Fibroblast of skin of left biceps (primary cell): ENCODE data around the gene PRSS21.

Experiments
- DNase-seq, 2 experiments: peaks; one replicate each; pipeline ENCODE4 v3.0.0-alpha.2; 2013; ENCODE audit warnings: low read depth in 2 of 2

The PRSS21 gene

DNA sequence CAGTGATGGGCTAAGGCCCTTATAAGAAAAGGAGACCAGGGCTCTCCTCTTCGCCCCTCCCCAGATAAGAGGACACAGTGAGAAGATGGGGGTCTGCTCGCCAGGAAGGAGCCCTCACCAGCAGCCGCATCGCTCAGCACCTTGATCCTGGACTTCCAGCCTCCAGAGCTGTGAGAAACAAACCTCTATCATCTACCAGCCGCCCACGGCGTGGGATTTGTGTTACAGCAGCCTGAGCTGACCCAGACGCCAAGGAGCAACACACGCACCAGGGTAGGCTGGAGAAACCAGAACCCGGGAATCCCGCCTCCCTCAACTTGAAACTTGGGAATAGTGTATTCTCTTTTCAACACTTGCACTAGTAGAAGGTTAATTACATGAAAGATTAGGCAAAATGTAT, 8.9 kb downstream of the PRSS21 start:
- DNase-seq: no peak

DNA sequence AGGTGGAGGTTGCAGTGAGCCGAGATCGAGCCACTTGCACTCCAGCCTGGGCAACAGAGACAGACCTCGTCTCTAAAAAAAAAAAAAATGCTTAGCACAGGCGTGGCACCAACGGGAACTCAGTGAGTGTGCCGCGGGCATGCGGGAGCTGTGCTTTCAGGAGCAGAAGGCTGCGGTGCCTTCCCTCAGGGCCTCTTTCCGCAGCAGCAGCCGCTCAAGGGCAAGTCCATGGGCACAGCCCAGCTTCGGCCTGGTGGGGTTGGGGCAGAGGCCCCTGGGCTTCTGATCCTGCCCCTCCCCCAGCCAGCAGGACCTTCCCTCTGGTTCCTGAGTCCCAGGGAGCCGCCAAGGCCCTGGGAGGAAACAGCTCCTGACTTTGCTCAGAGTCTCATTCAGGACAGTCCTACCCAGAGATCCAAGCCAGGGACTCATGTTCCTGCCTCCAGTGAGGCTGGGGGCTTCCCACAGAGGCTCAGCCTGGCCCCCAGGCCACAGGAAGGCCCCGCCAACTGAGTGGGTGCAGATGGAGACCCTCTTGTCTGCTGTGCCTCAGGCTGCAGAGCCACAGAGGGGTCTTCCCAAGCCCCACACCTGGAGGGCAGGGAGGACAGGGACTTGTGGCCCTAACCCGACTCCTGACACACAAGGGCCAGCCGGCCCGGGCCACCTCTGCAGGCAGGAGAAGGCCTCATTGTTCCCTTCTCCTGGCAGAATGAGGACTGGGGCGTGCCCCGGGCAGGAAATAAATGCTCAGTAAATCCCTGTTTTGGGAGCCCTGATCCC, 9.7 kb downstream of the PRSS21 start:
- DNase-seq: no peak

- DNase-seq: no peak
These were observed 10.3 kb downstream of the PRSS21 start for GRCh38 chr16:2827374-2827791.

- no peak for DNase-seq
These were observed 10.9 kb downstream of the PRSS21 start for GRCh38 chr16:2827831-2828520.

- DNase-seq: no peak
These were observed 11.4 kb downstream of the PRSS21 start for GRCh38 chr16:2828521-2828840.

DNA sequence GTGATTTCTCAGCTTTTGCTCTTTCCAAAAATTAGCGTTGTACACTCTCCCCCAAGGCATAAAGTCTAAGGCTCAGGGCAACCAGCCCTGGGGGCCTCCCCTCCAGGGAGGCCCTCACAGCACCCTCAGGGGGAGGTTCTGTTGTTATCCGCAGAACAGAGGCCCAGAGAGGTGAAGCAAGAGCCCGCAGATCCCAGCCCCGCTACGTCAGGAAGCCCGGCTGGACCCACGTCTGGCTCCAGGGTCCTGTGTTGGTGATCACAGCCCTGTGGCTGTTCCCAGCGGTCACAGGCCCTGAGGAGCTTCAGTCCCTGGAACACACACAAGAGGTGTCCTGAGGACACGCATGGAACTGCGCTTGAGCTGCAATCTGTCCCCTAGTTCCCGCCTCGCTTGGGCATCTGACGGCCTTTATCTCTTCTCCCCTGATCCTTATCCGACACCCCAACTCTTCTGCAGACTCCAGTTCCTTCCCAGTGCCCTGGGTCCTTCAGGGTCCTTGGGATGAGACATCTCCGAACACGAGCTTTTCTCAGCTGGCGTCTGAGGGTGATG, 11.9 kb downstream of the PRSS21 start:
- no peak for DNase-seq

GRCh38 chr16:2829501-2830354, 12.7 kb downstream of the PRSS21 start, which contains the start of gene ZG16B:
Gene ZG16B (plus strand): TSS chr16:2830303. CDS start chr16:2830442, 139 bp downstream.
- DNase-seq: no peak

- no peak for DNase-seq
These were observed 13.3 kb downstream of the PRSS21 start for GRCh38 chr16:2830355-2830695.

DNA sequence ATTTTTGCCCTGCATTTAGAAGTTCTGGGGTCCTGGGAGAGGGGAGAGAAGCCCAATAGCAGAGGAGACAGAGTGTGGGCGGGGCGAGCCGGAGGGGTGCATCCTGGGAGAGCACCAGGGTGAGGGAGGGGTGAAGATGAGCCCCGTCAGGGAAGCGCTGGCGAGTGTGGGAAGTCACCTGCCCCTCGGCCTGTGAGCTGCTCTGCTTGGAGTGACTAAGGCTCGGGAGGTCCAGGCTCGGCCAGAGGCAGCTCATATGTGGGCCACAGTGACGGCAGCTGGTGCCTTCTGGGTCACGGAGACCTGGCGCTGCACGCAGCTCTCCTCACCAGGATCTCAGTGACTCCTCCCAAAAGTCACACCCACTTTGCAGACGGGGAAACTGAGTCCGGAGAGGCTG, 14.2 kb downstream of the PRSS21 start:
- DNase-seq: no peak

- DNase-seq: no peak
These were observed 16.7 kb downstream of the PRSS21 start for GRCh38 chr16:2833776-2834175.

DNA sequence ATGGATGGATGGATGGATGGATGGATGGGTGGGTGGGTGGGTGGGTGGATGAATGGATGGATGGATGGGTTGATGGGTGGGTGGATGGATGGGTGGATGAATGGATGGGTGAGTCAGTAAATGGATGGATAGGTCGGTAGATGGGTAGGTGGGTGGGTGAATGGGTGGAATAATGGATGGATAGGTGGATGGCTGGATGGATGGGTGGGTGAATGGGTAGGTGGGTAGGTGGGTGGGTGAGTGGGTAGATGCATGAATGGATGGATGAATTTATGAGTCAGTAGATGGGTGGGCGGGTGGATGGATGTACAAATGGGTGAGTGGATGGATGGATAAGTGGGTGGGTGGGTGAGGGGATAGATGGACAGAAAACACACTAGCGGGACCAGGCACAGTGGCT, 17.9 kb downstream of the PRSS21 start:
- DNase-seq: no peak

GRCh38 chr16:2835638-2836493, 18.8 kb downstream of the PRSS21 start:
- DNase-seq: peak; percentile 98

DNA sequence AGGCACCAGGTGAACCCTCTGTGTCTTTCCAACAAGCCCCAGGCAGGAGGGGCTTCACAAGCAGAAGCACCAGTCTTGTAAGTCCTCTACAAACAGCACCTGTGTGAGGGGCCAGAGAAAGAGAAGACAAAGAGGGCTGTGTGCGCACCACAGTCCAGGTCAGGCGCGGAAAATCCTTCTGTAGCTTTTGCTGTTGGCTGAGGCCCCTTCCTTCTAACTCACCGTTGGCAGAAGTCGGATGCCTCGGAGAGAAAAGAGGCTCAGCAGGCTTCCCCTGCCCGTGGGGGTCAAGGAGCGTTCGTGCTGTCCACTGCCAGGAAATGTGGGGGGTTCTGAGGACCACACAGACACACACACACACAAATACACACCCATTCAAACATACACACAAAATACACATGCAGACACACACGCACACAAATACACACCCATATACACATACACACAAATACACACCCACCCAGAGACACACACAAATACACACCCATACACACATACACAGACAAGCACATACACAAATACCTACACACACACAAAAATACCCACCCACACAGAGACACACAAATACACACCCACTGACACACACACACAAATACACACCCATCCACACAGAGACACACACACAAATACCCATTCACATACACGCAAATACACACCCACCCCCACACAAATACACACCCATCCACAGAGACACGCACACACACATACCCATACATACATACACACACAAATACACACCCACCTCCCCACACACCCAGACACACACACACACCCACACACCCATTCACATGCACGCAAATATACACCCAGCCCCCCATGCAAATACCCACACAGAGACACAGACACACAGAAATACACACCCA, 19.8 kb downstream of the PRSS21 start:
- no peak for DNase-seq

DNA sequence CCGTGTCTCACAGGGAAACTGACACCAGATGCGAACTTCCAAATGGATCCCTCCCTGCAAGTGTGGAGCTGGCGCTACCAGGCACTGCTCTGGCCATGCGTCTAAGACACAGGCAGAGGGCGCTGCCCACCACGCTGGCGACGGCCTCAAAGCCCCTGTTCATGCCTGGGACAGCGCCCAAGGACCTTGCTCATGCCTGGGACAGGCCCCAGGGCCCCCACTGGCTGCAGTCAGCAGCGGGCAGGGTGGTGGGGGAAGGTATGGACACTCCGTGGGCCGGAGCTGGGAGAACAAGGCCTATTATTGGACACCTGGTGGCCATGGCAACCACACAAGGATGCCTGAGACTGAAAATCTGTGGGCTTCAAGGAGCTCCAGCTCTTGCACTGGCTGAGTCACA, 21.9 kb downstream of the PRSS21 start:
- peak; percentile 20 to 35 for DNase-seq

GRCh38 chr16:2839650-2840450, 22.8 kb downstream of the PRSS21 start:
- no peak for DNase-seq

DNA sequence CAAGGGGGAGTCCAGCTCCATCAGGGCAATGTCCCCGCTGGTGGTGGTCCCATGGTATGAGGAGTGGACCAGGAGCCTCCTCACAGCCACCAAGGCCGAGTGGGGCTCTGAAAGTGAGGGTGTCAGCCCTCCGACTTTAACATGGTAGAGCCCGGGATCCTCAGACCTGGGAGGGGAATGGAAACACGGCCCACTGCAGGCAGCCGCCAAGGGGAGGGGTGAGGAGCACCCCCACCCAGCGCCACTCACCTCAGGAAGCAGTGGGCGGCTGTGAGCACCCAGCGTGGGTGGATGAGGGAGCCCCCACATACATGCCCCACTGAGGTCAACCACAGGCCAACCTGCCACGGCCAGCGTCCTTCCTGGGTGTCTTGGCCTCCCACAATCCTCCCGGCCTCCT, 23.9 kb downstream of the PRSS21 start:
- DNase-seq: no peak

- no peak for DNase-seq
These were observed 24.7 kb downstream of the PRSS21 start for GRCh38 chr16:2841606-2842339.

DNA sequence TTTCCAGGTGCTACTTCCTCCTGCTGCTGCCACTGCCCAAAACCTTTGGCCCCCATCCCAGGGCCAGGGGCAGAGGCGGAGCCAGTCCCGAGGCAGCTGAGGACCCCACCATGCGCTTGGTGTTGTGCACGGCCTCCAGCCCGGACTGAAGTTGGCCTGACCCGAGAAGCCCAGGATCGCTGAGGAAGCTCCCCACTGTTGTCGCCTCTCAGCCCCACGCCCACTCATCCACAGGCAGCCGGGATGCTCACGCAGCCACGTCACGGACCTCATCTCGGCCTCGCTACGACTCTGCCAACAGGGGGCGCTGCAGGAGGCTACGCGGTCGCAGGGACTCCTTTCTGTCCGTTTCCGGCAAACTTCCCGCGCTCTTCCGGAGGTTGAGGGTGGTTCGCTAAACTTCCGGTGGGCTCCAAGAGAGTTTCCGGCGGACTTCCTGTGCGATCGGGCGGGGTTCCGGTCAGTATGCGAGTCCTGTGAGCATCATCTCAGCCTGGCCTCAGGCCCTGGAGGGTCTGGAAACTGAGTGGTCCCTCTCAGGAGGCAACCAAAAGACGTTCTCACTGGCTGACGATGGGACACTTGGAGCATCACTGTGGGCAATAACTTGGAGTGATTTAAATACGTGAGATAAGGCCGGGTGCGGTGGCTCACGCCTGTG, 25.4 kb downstream of the PRSS21 start:
- DNase-seq: no peak
